Measurements from ENCODE around the gene ZNF787.
A peak's percentile ranks its signal among the peaks of the same experiment; 100 is the strongest.

The ZNF787 gene

GRCh38 chr19:56144376-56144775 lies 23.3 kb upstream of the ZNF787 start:
- no peak for DNase-seq (ENCODE audit: low read depth)

- DNase-seq (ENCODE audit: low read depth), result no peak
Measured at GRCh38 chr19:56142897-56143434, 21.9 kb upstream of the ZNF787 start.

GRCh38 chr19:56142087-56142787 lies 21.1 kb upstream of the ZNF787 start:
- DNase-seq (ENCODE audit: low read depth), result no peak

DNA sequence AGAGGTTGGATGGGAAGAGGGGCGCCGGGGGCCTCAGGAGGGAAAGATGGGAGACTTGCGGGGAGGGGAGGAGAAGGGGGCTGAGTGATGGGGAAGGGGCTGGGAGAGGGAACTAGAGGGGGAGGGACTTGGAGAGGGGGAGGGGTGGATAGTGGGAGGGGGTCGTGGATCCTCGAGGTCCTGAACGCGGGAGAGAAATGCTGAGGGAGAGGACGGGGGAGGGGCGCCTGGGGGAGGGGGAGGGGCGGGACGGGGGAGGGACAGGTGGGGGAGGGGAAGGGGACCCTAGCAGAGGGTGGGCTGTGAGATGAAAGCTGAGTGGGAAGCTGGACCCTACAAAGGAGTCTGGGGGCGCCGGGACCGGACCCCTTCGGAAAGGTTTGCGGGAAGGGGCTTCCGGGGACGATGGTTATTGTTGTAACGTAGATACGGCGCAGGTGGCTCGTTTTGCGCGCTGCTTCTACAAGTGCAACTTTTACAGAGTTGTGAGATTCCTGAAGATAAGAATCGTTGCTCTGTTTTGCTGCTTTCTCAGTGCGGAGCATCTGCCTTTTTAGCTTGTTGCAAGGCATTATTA lies 20.4 kb upstream of the ZNF787 start:
- no peak for DNase-seq (ENCODE audit: low read depth)

DNA sequence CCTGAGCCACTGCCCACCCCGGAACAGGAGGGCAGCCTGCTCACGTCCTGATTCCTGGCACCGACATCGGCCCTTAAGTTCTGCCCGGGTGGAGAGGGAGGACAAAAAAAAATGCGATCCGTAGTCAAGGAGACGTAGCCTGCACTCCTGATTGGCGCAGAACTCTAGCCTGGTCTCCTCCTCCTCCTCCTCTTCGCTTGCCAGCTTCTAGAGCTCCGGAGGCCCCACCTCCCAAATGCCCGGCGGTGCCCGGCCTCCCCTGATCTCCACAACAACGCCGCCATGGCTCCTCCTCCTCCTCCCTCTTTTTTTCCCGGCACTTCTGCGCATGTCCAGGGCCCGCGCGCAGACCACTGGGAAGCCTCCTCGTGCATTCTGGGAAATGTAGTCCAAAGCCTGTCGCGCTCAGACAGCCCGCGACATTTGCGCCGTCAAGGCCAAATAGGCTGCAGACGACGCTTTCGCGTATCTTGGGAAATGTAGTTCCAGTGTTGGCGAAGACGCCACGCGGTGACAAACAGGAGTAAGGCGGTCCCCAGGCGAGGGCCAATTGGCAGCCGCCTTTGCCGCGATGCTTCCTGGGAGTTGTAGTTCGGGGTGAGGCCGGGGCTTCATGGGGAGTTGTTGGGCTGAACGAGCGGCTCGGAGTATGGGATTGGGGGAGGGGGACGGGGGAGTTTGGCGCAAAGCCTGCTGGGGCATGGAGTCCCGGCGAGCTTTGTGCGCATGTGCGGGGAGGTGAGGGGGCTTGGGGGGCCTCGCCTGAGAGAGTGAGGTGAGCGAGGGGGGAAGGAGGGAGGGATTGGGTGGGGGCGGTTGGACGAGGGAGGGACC lies 19.7 kb upstream of the ZNF787 start, which contains the start of gene ZNF444:
TSS of gene ZNF444 (plus strand) at position 705 of the 834 bp plus-strand sequence. CDS start 5,625 bp downstream, outside the sequence.
- DNase-seq (ENCODE audit: low read depth), result peak; percentile 98

DNA sequence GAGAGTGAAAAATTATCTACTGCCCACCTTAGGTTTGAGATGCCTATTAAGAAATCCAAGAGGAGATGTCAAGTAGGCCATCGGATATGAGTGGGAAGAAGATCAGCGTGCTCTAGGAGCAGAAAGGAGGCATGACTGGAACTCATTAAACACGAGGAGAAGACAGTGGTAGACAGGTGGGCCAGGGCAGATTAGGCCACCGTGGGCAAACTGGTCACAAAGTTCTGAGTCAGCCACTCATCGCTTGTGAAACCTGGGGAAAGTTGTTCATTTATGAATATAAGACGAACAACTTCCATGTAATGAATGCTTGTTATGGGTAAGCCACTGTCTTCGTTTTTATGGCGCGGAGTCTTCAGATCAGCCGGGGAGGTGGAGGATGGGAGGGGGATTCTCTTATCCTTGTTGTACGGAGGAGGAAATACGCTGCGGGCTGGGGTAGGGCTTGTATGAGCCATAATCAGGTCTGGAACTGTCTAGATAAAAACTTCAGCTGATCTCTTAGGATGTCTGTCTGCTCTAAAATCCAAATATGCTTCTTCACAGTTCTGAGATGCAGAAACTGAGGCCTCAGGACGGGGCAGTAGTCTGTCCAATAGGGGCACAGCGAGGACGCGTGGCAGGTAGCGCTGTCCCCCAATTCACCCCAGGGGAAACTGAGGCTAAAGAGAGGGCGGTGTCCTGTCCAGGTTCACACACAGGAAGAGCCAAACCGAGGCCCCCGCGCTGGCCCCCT lies 18.9 kb upstream of the ZNF787 start:
- no peak for DNase-seq (ENCODE audit: low read depth)

DNA sequence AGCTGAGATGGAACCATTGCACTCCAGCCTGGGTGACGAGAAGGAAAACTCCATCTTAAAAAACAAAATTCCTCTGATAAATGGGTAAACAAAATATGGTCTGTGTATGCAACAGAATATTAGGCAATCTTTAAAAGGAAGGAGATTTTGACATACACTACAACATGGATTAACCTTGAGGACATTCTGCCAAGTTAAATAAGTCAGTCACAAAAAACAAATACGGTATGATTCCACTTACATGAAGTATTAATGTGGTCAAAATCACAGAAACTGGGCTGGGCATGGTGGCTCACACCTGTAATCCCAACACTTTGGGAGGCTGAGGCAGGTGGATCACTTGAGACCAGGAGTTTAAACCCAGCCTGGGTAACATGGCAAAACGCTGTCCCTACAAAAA lies 17.0 kb upstream of the ZNF787 start:
- no peak for DNase-seq (ENCODE audit: low read depth)

GRCh38 chr19:56137405-56137804 lies 16.3 kb upstream of the ZNF787 start:
- DNase-seq (ENCODE audit: low read depth), result no peak

DNA sequence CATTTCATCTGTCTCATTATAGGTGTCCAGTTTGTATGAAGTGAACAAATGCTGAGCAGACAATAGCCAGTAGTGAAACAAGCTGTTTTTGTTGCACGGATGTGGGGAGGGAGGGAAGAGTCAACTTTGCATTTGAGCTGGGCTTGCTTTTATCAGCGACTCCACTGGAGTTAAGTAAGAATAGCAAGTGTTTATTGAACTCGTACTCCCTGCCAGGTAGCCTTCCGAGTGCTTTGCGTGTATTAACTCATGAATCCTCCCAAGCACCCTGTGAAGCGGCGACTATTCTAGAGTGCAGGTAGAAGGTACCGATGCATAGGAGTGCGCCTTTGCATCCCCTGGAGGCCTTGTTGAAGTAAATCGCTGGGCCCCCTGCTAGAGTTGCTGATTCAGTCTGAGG lies 15.3 kb upstream of the ZNF787 start:
- DNase-seq (ENCODE audit: low read depth), result no peak

GRCh38 chr19:56134654-56134921 lies 13.5 kb upstream of the ZNF787 start:
- no peak for DNase-seq (ENCODE audit: low read depth)

GRCh38 chr19:56133858-56134653 lies 13.0 kb upstream of the ZNF787 start:
- no peak for DNase-seq (ENCODE audit: low read depth)

- DNase-seq (ENCODE audit: low read depth), result no peak
Measured at GRCh38 chr19:56132316-56132822, 11.3 kb upstream of the ZNF787 start.

DNA sequence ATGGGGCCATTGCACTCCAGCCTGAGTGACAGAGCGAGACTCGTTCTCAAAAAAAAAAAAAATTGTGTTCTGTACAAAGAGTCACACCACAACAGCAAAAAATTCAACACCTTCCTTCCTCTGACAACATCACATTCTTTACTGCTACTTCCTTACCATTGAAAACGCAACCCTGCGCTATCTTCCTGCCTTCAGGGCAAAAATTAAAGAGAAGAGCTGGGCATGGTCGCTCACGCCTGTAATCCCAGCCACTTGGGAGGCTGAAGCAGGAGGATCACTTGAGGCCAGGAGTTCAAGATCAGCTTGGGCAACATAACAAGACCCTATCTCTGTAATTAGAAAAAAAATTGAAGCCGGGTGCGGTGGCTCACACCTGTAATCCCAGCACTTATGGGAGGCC lies 10.6 kb upstream of the ZNF787 start:
- DNase-seq (ENCODE audit: low read depth), result no peak

DNA sequence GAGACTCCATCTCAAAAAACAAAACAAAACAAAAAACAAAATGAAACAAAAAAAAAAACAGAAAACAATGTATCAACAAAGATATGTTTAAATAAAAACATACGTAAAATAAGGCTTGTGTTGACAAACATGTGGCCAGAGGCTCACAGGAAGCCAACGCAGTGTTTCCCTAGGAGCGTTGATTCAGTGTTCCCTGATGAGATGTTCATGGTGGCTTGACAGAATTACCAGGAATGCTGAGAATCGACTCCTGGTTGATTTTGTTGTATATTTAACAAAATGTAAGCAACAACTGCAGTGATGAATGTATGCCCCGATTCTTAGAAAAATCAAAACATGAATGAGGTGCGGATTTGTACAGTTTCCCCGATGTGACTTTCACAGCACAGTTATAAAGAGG lies 8.9 kb upstream of the ZNF787 start:
- no peak for DNase-seq (ENCODE audit: low read depth)

- no peak for DNase-seq (ENCODE audit: low read depth)
Measured at GRCh38 chr19:56126983-56127780, 6.1 kb upstream of the ZNF787 start.

DNA sequence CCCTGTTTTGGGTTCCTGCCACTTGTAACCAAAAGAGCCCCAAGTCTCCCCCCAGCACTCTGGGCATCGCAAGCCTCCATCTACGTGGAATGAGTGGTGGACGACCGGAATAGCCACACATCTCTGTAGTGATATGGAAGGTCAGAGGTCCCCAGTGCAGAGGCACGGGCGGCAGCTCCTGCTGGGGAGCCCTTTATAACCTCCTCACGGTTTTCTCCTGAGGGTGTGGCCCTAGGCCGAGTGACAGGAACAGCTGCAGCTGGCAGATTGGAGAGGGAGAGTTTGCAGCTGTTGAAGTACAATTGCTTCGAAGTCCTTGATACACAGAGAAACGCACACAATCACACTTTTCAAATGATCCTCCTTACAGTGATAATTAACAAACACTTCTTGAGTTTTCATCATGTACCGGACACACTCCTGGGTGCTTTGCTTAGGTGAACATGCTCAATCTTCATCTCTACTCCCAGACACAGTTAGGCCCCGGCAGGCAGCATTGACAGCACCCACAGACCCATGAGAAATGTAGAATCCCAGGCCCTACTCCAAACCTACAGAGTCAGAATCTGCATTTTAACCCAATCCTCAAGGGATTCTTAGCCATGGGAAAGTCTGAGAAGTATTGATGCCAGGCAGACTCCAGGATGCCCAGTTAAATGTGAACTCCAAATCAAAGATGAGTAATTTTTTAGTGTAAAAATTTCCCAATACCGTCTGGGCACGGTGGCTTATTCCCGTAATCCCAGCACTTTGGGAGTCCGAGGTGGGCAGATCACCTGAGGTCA lies 4.9 kb upstream of the ZNF787 start:
- DNase-seq (ENCODE audit: low read depth), result no peak

- DNase-seq (ENCODE audit: low read depth), result no peak
Measured at GRCh38 chr19:56124578-56124977, 3.5 kb upstream of the ZNF787 start.

DNA sequence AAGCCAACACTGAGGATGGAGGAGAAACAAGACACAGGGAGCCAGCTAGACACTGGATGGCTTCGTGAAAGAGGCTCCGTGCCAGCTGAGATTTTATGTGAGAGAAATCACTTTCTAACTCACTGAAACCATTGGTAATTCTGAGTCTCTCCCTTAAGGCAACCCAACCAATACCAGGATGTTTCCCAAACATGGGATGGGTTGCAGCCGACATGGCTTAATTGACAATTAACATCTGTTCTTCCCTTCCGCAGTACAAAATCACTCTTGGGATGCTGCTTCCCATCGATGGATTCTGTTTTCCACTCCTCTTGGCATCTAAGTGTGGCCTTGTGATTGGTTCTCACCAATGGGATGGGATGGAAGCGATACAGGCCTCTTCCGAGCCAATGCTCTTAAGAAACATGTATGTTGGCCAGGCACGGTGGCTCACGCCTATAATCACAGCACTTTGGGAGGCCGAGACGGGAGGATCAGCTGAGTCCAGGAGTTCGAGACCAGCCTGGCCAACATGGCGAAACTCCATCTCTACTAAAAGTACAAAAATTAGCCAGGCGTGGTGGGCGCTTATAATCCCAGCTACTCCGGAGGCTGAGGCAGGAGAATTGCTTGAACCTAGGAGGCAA lies 2.3 kb upstream of the ZNF787 start:
- no peak for DNase-seq (ENCODE audit: low read depth)
